HepG2 (cell line): ENCODE measurements around the gene RIPPLY2. TPM values are rescaled to one million over a fixed set of nuclear protein-coding genes. Genes with fewer than 3 reads are reported as not detected.

ENCODE experiments used
- BCL3 ChIP-seq: sonication (generic); formaldehyde crosslinking; IDR thresholded peaks from 2 replicates; pipeline ENCODE4 v1.5.1; 2020; ENCODE audit warnings: mild to moderate bottlenecking, missing genetic modification reagents, moderate library complexity
- DMAP1 ChIP-seq: IDR thresholded peaks from 2 replicates; pipeline ENCODE4 v1.6.1; 2016
- JUNB ChIP-seq: sonication (generic); formaldehyde crosslinking; IDR thresholded peaks from 2 replicates; pipeline ENCODE4 v1.8.0; 2022; ENCODE audit warnings: missing genetic modification reagents, mild to moderate bottlenecking, borderline replicate concordance
- JUND ChIP-seq: sonication (generic); formaldehyde crosslinking; IDR thresholded peaks from 2 replicates; pipeline ENCODE4 v1.8.0; 2022; ENCODE audit warnings: mild to moderate bottlenecking, missing genetic modification reagents
- NFE2L2 ChIP-seq: fragments of 150-350 bp; IDR thresholded peaks from 2 replicates; pipeline ENCODE4 v1.6.1; 2014; ENCODE audit warnings: low read length
- RFX1 ChIP-seq: fragments of 450-650 bp; IDR thresholded peaks from 2 replicates; pipeline ENCODE4 v1.6.1; 2017
- ZFP1 ChIP-seq: IDR thresholded peaks from 2 replicates; pipeline ENCODE4 v1.6.1; 2016
- ZMAT5 ChIP-seq: sonication (generic); formaldehyde crosslinking; IDR thresholded peaks from 2 replicates; pipeline ENCODE4 v1.5.0; 2020; ENCODE audit warnings: mild to moderate bottlenecking, low read depth, missing genetic modification reagents, borderline replicate concordance
- ZNF121 ChIP-seq: sonication (generic); formaldehyde crosslinking; IDR thresholded peaks from 2 replicates; pipeline ENCODE4 v1.5.0; 2020; ENCODE audit warnings: mild to moderate bottlenecking, missing genetic modification reagents
- ZNF17 ChIP-seq: sonication (generic); formaldehyde crosslinking; IDR thresholded peaks from 2 replicates; pipeline ENCODE4 v1.5.0; 2020; ENCODE audit warnings: mild to moderate bottlenecking, missing genetic modification reagents
- ZNF564 ChIP-seq: sonication (generic); formaldehyde crosslinking; IDR thresholded peaks from 2 replicates; pipeline ENCODE4 v1.8.1; 2023; ENCODE audit warnings: mild to moderate bottlenecking, missing genetic modification reagents
- ZNF879 ChIP-seq: sonication (generic); formaldehyde crosslinking; IDR thresholded peaks from 2 replicates; pipeline ENCODE4 v1.8.1; 2023; ENCODE audit warnings: missing genetic modification reagents
- ZSCAN21 ChIP-seq: sonication (generic); formaldehyde crosslinking; IDR thresholded peaks from 2 replicates; pipeline ENCODE4 v1.8.0; 2022; ENCODE audit warnings: mild to moderate bottlenecking, missing genetic modification reagents, moderate library complexity, borderline replicate concordance
- polyA plus RNA-seq, 8 experiments: library from polyadenylated mRNA; depleted of rRNA in 3 of 8; stranded (reverse) in 7 of 8; unstranded in 1 of 8; fragments of >200 nt; fragmentation: Illumina TruSeq in 4 of 8; extraction: Trizol in 4 of 8; gene quantifications; 2 replicates each; pipeline versions ENCODE4 v1.2.1 to v1.2.3, GENCODE V29; 2011 to 2016; ENCODE audit warnings: low read depth in 4 of 8, missing spikeins in 1 of 8, mixed read lengths in 1 of 8; ENCODE audit not compliant: insufficient read depth in 1 of 8
- total RNA-seq, 5 experiments: library from RNA; depleted of rRNA; stranded (reverse); fragments of >200 nt; fragmentation: Illumina TruSeq; extraction: Trizol; gene quantifications; 2 replicates each; pipeline ENCODE4 v1.2.3, GENCODE V29; 2016; ENCODE audit warnings: low read depth in 1 of 5
- TF ChIP-seq, protein P1 (sequence below): sonication (generic); formaldehyde crosslinking; IDR thresholded peaks from 2 replicates; pipeline ENCODE4 v1.4.0; 2020; ENCODE audit warnings: mild to moderate bottlenecking, missing genetic modification reagents
- TF ChIP-seq, protein P2 (sequence below): sonication (generic); formaldehyde crosslinking; IDR thresholded peaks from 2 replicates; pipeline ENCODE4; 2020; ENCODE audit warnings: missing genetic modification reagents, mild to moderate bottlenecking, borderline replicate concordance
- TF ChIP-seq, protein P3 (sequence below): sonication (generic); formaldehyde crosslinking; IDR thresholded peaks from 2 replicates; pipeline ENCODE4 v1.4.0; 2020; ENCODE audit warnings: missing genetic modification reagents

The RIPPLY2 gene
- total and polyA plus RNA-seq, 2 of the 13 experiments (the other 11 are each of a cell fraction or from before 2014, with no cell fraction given) = not detected

GRCh38 chr6:83859410-83860358 lies 6.5 kb downstream of the RIPPLY2 start, which contains the start of gene CYB5R4 (continued):
- TF ChIP-seq ZSCAN21 (CRISPR knock-in tag) (peak; percentile 74), ZNF17 (CRISPR knock-in tag) (no peak), ZNF564 (0 out of 2 replicates have a peak, but pooled peaks have one; percentile 50), ZMAT5 (no peak), ZFP1 (CRISPR knock-in tag) (peak; percentile 88; the same call in 1 of the 2 replicates), JUND (peak; percentile 77; the same call in 1 of the 2 replicates), NFE2L2 (no peak), RFX1 (no peak), BCL3 (CRISPR knock-in tag) (peak; percentile 86), DMAP1 (CRISPR knock-in tag) (no peak), JUNB (CRISPR knock-in tag) (0 out of 2 replicates have a peak, but pooled peaks have one; percentile 28), ZNF121 (CRISPR knock-in tag) (peak; percentile 51; the same call in 1 of the 2 replicates), ZNF879 (CRISPR knock-in tag) (peak; percentile 76; the same call in 1 of the 2 replicates)
- TF ChIP-seq, protein P1, sequence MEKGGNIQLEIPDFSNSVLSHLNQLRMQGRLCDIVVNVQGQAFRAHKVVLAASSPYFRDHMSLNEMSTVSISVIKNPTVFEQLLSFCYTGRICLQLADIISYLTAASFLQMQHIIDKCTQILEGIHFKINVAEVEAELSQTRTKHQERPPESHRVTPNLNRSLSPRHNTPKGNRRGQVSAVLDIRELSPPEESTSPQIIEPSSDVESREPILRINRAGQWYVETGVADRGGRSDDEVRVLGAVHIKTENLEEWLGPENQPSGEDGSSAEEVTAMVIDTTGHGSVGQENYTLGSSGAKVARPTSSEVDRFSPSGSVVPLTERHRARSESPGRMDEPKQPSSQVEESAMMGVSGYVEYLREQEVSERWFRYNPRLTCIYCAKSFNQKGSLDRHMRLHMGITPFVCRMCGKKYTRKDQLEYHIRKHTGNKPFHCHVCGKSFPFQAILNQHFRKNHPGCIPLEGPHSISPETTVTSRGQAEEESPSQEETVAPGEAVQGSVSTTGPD (CRISPR knock-in tag) = no peak
- TF ChIP-seq, protein P2, sequence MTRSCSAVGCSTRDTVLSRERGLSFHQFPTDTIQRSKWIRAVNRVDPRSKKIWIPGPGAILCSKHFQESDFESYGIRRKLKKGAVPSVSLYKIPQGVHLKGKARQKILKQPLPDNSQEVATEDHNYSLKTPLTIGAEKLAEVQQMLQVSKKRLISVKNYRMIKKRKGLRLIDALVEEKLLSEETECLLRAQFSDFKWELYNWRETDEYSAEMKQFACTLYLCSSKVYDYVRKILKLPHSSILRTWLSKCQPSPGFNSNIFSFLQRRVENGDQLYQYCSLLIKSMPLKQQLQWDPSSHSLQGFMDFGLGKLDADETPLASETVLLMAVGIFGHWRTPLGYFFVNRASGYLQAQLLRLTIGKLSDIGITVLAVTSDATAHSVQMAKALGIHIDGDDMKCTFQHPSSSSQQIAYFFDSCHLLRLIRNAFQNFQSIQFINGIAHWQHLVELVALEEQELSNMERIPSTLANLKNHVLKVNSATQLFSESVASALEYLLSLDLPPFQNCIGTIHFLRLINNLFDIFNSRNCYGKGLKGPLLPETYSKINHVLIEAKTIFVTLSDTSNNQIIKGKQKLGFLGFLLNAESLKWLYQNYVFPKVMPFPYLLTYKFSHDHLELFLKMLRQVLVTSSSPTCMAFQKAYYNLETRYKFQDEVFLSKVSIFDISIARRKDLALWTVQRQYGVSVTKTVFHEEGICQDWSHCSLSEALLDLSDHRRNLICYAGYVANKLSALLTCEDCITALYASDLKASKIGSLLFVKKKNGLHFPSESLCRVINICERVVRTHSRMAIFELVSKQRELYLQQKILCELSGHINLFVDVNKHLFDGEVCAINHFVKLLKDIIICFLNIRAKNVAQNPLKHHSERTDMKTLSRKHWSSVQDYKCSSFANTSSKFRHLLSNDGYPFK (CRISPR knock-in tag) = peak; percentile 63; the same call in 1 of the 2 replicates
- TF ChIP-seq, protein P3, sequence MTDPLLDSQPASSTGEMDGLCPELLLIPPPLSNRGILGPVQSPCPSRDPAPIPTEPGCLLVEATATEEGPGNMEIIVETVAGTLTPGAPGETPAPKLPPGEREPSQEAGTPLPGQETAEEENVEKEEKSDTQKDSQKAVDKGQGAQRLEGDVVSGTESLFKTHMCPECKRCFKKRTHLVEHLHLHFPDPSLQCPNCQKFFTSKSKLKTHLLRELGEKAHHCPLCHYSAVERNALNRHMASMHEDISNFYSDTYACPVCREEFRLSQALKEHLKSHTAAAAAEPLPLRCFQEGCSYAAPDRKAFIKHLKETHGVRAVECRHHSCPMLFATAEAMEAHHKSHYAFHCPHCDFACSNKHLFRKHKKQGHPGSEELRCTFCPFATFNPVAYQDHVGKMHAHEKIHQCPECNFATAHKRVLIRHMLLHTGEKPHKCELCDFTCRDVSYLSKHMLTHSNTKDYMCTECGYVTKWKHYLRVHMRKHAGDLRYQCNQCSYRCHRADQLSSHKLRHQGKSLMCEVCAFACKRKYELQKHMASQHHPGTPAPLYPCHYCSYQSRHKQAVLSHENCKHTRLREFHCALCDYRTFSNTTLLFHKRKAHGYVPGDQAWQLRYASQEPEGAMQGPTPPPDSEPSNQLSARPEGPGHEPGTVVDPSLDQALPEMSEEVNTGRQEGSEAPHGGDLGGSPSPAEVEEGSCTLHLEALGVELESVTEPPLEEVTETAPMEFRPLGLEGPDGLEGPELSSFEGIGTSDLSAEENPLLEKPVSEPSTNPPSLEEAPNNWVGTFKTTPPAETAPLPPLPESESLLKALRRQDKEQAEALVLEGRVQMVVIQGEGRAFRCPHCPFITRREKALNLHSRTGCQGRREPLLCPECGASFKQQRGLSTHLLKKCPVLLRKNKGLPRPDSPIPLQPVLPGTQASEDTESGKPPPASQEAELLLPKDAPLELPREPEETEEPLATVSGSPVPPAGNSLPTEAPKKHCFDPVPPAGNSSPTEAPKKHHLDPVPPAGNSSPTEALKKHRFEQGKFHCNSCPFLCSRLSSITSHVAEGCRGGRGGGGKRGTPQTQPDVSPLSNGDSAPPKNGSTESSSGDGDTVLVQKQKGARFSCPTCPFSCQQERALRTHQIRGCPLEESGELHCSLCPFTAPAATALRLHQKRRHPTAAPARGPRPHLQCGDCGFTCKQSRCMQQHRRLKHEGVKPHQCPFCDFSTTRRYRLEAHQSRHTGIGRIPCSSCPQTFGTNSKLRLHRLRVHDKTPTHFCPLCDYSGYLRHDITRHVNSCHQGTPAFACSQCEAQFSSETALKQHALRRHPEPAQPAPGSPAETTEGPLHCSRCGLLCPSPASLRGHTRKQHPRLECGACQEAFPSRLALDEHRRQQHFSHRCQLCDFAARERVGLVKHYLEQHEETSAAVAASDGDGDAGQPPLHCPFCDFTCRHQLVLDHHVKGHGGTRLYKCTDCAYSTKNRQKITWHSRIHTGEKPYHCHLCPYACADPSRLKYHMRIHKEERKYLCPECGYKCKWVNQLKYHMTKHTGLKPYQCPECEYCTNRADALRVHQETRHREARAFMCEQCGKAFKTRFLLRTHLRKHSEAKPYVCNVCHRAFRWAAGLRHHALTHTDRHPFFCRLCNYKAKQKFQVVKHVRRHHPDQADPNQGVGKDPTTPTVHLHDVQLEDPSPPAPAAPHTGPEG (CRISPR knock-in tag) = peak; percentile 87; the same call in 1 of the 2 replicates
